ENCODE results near the gene COL5A3.

DNA sequence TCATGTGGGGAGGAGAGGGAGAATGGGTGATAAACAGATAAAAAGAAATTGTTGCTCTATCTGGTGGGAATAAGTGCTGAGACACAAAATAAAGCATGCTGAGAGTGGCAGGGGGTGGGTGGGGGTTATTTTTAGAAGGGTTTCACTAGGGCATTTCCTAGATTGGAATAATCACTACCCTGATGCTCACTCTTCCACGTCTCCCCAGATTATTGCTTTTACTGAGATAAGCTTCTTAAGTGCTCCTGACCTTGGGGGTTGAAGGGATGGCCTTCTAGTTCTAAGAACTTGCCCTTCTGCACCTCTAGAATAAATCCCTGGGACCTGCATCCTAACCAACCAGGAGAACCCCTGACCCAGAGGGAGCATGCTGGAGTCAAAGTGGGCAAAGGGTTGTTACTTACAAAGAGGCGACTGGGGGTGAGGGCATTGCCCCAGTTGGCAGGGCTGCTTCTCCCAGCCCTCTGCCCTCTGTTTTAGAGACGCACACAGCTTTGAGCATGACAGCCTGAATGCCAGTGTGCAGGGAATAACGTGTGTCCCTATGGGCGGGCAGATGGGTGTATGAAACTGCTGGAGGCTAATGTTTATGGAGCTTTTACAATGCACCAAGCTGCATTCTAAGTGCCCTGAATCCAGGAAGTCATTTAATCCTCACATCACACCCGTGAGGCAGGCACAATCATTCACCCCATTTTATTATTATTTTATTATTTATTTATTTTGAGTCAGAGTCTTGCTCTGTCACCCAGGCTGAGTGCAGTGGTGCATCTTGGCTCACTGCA is 3.7 kb upstream of the COL5A3 start:
- TF ChIP-seq, protein P1, sequence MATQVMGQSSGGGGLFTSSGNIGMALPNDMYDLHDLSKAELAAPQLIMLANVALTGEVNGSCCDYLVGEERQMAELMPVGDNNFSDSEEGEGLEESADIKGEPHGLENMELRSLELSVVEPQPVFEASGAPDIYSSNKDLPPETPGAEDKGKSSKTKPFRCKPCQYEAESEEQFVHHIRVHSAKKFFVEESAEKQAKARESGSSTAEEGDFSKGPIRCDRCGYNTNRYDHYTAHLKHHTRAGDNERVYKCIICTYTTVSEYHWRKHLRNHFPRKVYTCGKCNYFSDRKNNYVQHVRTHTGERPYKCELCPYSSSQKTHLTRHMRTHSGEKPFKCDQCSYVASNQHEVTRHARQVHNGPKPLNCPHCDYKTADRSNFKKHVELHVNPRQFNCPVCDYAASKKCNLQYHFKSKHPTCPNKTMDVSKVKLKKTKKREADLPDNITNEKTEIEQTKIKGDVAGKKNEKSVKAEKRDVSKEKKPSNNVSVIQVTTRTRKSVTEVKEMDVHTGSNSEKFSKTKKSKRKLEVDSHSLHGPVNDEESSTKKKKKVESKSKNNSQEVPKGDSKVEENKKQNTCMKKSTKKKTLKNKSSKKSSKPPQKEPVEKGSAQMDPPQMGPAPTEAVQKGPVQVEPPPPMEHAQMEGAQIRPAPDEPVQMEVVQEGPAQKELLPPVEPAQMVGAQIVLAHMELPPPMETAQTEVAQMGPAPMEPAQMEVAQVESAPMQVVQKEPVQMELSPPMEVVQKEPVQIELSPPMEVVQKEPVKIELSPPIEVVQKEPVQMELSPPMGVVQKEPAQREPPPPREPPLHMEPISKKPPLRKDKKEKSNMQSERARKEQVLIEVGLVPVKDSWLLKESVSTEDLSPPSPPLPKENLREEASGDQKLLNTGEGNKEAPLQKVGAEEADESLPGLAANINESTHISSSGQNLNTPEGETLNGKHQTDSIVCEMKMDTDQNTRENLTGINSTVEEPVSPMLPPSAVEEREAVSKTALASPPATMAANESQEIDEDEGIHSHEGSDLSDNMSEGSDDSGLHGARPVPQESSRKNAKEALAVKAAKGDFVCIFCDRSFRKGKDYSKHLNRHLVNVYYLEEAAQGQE (IDR thresholded peaks at IDR 0.05; ENCODE audit: unreplicated experiment) = no peak
- TF ChIP-seq, protein P2, sequence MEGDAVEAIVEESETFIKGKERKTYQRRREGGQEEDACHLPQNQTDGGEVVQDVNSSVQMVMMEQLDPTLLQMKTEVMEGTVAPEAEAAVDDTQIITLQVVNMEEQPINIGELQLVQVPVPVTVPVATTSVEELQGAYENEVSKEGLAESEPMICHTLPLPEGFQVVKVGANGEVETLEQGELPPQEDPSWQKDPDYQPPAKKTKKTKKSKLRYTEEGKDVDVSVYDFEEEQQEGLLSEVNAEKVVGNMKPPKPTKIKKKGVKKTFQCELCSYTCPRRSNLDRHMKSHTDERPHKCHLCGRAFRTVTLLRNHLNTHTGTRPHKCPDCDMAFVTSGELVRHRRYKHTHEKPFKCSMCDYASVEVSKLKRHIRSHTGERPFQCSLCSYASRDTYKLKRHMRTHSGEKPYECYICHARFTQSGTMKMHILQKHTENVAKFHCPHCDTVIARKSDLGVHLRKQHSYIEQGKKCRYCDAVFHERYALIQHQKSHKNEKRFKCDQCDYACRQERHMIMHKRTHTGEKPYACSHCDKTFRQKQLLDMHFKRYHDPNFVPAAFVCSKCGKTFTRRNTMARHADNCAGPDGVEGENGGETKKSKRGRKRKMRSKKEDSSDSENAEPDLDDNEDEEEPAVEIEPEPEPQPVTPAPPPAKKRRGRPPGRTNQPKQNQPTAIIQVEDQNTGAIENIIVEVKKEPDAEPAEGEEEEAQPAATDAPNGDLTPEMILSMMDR (conservative IDR thresholded peaks at IDR 0.05; ENCODE audit: low read depth in 2 of 2) = no peak
- TF ChIP-seq POLR2AphosphoS5 (IDR thresholded peaks at IDR 0.05; ENCODE audit: low read depth) (no peak), EZH2 (IDR thresholded peaks at IDR 0.05; ENCODE audit: low read depth, unreplicated experiment) (no peak), EZH2phosphoT487 (IDR thresholded peaks at IDR 0.05; ENCODE audit: unreplicated experiment) (no peak), CREB1 (CRISPR knock-in tag; IDR thresholded peaks at IDR 0.05; ENCODE audit: low read depth) (no peak), JUNB (IDR thresholded peaks at IDR 0.05; ENCODE audit: unreplicated experiment) (no peak)
- TF ChIP-seq, protein P3, sequence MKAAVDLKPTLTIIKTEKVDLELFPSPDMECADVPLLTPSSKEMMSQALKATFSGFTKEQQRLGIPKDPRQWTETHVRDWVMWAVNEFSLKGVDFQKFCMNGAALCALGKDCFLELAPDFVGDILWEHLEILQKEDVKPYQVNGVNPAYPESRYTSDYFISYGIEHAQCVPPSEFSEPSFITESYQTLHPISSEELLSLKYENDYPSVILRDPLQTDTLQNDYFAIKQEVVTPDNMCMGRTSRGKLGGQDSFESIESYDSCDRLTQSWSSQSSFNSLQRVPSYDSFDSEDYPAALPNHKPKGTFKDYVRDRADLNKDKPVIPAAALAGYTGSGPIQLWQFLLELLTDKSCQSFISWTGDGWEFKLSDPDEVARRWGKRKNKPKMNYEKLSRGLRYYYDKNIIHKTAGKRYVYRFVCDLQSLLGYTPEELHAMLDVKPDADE (IDR thresholded peaks at IDR 0.05) = no peak
